GM19395 (cell line): ENCODE data around the gene HUS1.
"Not testable (repeated sequence)": the region's sequence is repeated elsewhere in the genome, so short reads cannot be mapped to it uniquely, and the experiment has no call there.

Experiments
- ATAC-seq: cut with Tn5 transposase; IDR thresholded peaks from one replicate; pipeline ENCODE4 v1.9.1; 2021; ENCODE audit warnings: mild to moderate bottlenecking, moderate library complexity; ENCODE audit not compliant: unreplicated experiment

Gene HUS1

GRCh38 chr7:47980648-47981047 lies 1.2 kb upstream of the HUS1 start:
- ATAC-seq, result not testable (repeated sequence)

DNA sequence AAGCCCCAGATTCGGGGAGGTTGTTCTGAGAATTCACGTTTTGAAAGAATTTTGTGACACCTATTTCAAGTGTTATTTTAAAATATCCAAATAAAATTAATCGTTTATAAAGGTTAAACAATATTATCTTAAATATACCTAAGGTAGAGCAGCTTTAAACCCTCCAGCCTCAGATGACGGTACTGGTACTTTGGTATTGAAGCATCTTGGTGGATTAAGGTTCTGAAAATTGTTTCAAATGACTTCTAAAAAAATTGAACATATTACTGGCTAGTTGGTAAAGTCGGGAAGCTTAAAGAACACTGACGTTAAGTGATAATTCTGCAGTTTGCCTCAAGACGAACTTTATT lies 392 bp upstream of the HUS1 start:
- no peak for ATAC-seq

DNA sequence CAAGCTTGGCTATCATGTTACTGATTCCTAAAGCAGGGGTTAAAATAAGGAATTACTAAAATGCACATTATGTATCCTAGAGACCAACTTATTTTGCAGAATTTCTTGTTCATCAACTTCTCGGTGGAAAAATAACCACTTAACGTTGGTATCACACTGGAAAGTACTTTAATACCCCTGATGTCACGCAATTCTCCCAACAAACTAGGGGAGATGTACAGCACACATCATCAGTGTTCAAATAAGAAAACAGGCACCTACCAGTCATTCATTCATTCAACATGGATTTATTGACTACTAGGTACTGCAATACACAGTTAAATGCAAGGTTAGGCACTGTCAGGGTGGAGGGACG lies 648 bp downstream of the HUS1 start:
- no peak for ATAC-seq

DNA sequence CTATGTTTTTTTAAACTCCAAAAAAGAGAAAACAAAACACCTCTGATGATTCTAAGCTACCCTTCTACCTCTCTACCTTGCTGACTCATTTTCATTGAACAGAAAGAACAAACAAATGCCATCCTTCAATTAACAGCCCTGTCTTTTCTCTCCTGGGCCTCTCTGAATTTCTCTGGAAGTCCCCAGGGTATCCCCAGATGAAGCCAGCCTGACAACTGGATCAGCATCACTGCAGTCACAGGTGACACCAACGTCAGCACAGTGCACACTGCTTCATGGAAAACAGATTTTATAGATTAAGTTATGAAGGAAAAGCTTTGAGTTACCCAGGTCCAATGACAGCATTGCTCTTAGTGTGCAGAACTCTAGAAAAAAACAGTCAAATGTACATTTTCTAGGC lies 5.7 kb downstream of the HUS1 start:
- no peak for ATAC-seq

DNA sequence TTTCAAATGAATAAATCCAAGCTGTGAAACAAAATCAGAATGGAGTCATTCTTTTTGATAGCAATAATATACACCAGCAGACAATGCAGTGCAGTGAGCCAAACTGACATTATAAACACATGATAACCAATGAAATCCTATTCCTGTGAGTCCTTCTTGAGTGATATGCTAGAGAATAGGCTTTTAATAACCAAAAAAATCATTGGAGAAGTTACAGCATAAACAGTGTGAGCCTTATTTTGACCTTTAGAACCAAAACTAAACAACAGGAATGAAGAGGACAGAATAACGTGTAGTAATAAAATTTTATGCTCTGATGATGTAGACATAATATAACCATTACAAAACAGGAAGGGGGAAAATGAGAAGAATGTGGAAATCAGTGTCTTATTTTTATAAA lies 8.7 kb downstream of the HUS1 start:
- no peak for ATAC-seq

GRCh38 chr7:47968847-47969774 lies 10.3 kb downstream of the HUS1 start:
- peak; percentile 93 for ATAC-seq

DNA sequence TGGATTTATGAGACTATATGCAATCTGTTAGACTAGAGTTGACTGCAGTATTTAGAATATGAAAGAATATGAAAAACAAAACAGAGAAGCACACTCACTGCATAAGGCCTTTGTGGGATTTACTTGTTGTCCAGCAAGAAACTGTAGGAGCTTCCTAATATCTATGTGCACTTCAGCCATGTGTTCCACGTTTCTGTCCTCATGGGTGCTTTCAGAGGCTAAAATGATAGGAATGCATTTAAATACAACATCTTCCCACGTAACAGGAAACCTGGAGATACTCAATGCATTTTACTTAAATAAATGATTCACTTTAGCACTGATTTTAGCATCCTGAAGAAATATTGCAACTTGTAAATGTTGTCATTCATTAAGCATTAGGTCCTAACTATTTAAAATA lies 11.7 kb downstream of the HUS1 start:
- ATAC-seq, result no peak

DNA sequence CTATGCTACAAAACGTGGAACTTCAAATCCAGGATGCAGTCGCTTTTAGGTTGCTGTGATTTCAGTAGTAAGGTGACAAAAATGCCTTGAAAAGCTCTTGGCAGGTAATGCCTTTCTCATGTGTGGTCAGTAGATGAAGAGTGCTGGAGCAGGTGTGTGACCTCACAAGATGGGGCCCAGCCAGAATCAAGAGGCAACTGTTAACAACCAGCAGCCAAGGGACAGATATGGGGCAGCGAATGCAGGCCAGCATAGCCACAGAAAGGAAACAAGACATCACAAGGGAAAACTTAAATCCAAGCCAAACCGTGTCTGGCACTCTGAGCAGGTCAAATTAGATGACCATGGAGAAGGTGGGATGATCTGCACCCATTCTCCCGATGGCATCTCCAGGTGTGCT lies 12.3 kb downstream of the HUS1 start:
- ATAC-seq, result no peak

- no peak for ATAC-seq
These were observed 14.0 kb downstream of the HUS1 start for GRCh38 chr7:47965456-47965855.

- ATAC-seq, result no peak
These were observed 17.2 kb downstream of the HUS1 start for GRCh38 chr7:47962262-47962661.

GRCh38 chr7:47957156-47957555 lies 22.3 kb downstream of the HUS1 start:
- no peak for ATAC-seq

GRCh38 chr7:47956220-47956619 lies 23.2 kb downstream of the HUS1 start:
- no peak for ATAC-seq

DNA sequence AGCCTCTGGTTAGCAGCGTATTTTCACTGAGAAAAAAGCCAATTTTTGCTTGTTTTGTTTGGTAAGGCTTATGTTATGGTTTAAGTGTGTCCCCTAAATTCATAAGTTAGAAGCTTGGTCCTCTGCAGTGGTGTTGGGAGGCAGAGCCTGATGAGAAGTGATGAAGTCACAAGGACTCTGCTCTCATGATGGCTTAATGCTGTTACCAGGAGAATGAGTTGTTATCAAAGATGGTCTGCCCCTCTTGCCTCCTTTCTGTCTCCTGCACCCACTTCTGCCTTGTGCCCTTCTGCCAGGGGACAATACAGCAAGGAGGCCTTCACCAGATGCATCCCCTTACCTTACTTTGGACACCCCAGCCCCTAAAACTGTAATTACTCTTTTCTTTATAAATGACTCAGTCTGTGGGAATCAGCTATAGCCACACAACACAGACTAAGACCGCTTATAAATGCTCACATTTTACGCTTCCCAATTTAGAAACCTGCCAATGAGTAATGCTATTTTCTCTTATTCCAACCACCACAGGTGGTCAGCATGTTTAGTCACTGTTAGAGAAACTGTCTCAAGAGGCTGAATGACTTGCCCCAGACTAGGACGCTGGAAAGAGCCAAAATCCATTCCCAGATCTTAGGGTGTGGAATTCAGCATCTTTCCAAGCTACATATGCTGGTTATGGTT lies 25.0 kb downstream of the HUS1 start:
- peak; percentile 54 for ATAC-seq

GRCh38 chr7:47953822-47954221 lies 25.6 kb downstream of the HUS1 start:
- peak; percentile 75 for ATAC-seq

DNA sequence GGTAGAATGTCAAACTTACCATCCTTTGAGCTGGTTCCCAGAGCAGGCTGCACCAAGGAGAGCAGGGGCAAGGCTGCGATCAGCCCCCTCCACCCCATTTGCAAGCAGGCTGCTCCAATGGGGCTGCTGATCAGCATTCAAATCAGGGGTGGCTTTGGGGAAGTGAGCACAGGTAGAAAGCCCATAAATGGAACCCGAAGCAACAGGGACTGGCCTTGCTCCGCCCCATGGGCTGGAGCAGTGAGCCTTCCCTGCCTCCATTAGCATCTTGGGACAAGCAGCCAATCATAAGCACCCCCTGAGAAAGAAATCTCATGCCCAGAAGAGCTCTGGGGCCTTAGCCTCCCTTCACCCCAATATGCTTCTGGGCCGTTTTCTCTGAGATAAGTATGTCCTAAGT lies 27.2 kb downstream of the HUS1 start:
- ATAC-seq, result no peak

DNA sequence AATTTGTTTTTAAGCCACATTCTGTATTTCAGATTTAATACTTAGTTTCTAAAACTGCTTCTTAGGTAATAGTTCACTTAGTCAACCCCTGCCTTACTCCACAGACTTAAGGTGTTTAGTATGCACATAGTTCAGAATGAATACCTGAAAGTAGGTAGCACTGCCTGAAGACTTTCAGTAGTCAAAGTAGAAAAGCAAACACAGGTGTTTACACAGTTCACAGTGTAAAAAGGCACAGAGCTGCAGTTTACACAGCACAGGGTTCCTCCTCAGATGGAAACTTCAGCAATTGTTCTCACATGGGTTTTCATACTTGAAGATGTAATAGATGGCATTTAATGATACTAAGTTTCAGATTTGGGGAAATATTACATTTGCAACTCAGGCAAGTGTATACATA lies 28.0 kb downstream of the HUS1 start:
- no peak for ATAC-seq

- ATAC-seq, result no peak
These were observed 28.7 kb downstream of the HUS1 start for GRCh38 chr7:47950714-47951113.

- ATAC-seq, result no peak
These were observed 29.7 kb downstream of the HUS1 start for GRCh38 chr7:47949703-47950102.

GRCh38 chr7:47948141-47948790 lies 31.1 kb downstream of the HUS1 start, which contains the start of gene PKD1L1:
PKD1L1 (minus strand) TSS chr7:47948466; CDS start chr7:47948440, 26 bp downstream.
- no peak for ATAC-seq

DNA sequence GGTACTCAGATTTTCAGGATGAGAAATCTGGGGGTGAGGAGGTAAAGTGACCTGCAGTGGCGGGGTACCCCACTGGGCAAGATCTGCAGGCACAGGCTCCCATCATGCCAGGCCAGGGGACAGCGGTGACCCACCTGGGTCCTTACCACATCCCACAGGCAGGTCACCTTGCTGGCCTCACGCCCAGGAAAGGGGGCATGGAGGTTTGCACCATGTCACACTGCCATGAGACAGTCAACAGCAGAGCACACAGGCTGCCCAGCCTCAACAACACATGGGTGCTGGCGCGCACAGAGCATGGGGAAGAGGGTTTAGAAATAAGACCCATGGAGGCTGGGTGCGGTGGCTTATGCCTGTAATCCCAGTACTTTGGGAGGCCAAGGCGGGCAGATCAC lies 32.1 kb downstream of the HUS1 start:
- ATAC-seq, result no peak

DNA sequence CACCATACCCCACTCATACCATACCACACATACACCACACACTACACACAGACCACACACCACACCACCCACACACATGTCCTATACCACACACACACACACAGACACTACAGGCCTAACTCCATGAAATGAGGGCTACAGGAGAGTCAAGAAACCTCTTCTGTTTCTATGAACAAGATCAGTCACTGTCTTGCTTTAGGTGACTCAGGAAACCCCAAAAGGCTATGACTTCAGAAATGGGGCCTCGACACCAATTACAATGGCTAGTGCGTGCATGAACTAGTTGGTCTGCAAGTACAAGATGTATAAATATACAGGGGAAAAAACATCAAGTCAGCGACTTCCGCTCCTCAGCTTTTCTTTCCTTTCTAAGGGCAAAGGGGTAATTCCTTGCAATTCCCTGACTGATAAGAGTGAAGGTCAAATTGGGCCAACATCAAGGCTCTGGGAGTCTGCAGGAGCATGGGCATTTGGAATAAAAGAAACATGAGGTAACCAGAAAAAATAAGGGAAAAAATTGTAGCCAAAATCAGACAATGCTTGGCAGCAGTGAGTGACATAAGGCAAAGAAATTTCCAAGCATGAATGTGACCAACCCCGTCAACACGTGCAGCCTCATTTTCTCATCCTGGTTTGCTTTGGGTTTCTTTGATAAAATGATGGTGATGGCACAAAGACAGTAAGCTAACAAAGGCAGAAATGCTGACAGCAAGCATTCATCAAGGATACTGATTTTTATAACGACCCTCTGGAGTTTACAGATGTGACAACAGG lies 32.6 kb downstream of the HUS1 start:
- no peak for ATAC-seq
